Measurements from ENCODE around the gene NR3C2. TPM values are rescaled to one million over a fixed set of nuclear protein-coding genes. Genes with fewer than 3 reads are reported as not detected.

Gene NR3C2
- total RNA-seq, 1 donor from 2014 or later = 0.79 TPM

DNA sequence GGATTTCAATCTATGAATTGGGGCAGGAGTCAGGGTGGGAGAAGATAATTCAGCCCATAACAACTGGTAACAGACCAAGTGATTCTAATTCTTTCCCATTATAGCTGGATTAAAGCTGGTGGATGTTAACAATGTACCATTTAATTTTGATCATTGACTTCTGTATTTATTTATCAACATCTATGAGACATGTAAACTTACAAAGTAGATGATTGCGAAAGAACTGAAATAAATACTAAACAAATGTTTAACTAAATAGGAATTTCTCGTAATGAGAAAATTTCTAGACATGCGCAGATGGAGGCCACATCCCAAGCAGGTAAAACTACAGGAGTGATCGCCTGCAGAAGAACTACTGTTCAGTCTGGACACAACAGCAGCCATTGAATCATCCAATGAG lies 107.1 kb downstream of the NR3C2 start:
- Histone ChIP-seq H3K36me3 (ENCODE audit: control insufficient read depth, insufficient read depth, low read length) (no peaks in the 10 kb centered on the region), H3K4me3 (ENCODE audit: low read depth, low read length) (no peak overlapping the region), H3K27me3 (ENCODE audit: control insufficient read depth, insufficient read depth, low read length) (no peaks in the 10 kb centered on the region)
- DNase-seq (ENCODE audit: low read depth) (no peak), FAIRE-seq (no peak)
- TF ChIP-seq, protein P1, sequence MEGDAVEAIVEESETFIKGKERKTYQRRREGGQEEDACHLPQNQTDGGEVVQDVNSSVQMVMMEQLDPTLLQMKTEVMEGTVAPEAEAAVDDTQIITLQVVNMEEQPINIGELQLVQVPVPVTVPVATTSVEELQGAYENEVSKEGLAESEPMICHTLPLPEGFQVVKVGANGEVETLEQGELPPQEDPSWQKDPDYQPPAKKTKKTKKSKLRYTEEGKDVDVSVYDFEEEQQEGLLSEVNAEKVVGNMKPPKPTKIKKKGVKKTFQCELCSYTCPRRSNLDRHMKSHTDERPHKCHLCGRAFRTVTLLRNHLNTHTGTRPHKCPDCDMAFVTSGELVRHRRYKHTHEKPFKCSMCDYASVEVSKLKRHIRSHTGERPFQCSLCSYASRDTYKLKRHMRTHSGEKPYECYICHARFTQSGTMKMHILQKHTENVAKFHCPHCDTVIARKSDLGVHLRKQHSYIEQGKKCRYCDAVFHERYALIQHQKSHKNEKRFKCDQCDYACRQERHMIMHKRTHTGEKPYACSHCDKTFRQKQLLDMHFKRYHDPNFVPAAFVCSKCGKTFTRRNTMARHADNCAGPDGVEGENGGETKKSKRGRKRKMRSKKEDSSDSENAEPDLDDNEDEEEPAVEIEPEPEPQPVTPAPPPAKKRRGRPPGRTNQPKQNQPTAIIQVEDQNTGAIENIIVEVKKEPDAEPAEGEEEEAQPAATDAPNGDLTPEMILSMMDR (IDR thresholded peaks at IDR 0.05; ENCODE audit: insufficient read depth, low read length, severe bottlenecking) = no peak

DNA sequence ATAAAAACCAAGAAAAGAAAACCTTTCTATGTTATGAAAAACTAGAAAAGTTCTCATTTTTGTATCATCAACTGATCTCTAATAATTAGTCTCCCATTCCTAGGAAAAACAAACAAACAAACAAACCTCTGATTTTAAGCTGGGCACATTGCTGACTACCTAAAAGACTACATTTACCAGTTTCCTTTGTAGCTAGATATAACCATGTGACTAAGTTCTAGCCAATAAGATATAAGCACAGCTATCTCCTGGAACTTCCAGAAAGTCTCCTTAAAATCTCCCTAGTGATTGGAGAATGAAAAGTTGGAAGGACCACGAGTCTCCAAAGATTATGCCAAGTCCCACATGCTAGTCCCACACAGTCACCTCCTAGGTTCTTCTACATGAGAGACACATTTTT lies 108.9 kb downstream of the NR3C2 start:
- FAIRE-seq = no peak
- TF ChIP-seq, protein P1 (IDR thresholded peaks at IDR 0.05; ENCODE audit: insufficient read depth, low read length, severe bottlenecking) = no peak
- H3K27me3 ChIP-seq (ENCODE audit: control insufficient read depth, insufficient read depth, low read length) = no peaks in the 10 kb centered on the region
- H3K4me3 ChIP-seq (ENCODE audit: low read depth, low read length) = no peak overlapping the region
- H3K36me3 ChIP-seq (ENCODE audit: control insufficient read depth, insufficient read depth, low read length) = no peaks in the 10 kb centered on the region
- no peak for DNase-seq (ENCODE audit: low read depth)

DNA sequence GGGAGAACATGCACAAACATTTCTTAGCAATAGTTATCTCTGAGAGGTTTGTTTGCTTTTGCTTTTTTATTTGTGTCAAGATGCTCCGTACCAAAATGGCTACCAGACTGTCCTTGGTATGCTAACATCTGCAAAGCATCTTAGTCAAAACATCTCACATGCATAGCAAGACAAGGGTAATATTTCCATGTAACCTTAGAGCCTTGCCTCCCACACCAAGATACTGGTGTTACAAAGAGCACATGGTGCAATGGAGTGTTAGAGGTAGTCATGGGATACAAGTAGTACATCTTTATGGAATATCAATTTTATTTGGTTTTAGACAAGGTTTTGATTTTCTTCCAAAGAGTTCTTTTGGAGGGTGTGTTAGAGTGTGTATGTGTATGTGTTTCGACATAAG lies 109.7 kb downstream of the NR3C2 start:
- no peak for FAIRE-seq
- H3K27me3 ChIP-seq (ENCODE audit: control insufficient read depth, insufficient read depth, low read length) = no peaks in the 10 kb centered on the region
- H3K36me3 ChIP-seq (ENCODE audit: control insufficient read depth, insufficient read depth, low read length) = no peaks in the 10 kb centered on the region
- no peak overlapping the region for H3K4me3 ChIP-seq (ENCODE audit: low read depth, low read length)
- TF ChIP-seq, protein P1 (IDR thresholded peaks at IDR 0.05; ENCODE audit: insufficient read depth, low read length, severe bottlenecking) = no peak
- DNase-seq (ENCODE audit: low read depth) = no peak

DNA sequence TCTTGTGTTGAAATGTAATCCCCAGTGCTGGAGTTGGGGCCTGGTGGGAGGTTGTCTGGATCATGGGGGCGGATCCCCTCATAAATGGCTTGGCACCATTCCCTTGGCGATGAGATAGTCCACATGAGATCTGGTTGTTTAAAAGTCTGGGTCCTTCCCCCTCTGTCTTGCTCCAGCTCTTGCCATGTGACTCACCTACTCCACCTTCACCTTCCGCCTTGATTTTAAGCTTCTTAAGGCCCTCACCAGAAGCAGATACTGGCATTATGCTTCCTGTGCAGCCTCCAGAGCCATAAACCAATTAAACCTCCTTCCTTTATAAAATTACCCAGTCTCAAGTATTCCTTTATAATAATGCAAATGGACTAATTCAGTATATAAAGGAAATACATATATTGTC lies 111.5 kb downstream of the NR3C2 start:
- no peak for DNase-seq (ENCODE audit: low read depth)
- Histone ChIP-seq H3K27me3 (ENCODE audit: control insufficient read depth, insufficient read depth, low read length) (no peaks in the 10 kb centered on the region), H3K36me3 (ENCODE audit: control insufficient read depth, insufficient read depth, low read length) (no peaks in the 10 kb centered on the region), H3K4me3 (ENCODE audit: low read depth, low read length) (no peak overlapping the region)
- no peak for FAIRE-seq
- TF ChIP-seq, protein P1 (IDR thresholded peaks at IDR 0.05; ENCODE audit: insufficient read depth, low read length, severe bottlenecking) = no peak

DNA sequence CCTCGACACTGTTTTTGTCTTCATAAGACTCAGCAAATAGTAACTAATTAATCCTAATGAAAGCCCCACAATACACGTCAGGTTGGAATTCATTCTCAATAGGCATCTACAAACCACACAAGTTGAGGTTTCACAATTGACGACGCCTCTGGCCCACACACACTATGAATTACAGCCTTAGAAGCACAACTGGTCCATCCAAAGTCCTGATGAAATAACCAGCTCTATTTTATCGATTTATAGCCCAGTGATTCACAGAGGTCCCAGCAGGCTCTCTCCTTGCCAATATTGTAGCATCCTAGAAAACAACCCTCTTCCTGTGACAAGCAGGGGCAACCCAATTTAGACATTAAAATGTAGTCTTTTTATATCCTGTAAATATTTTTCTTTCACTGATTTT lies 112.1 kb downstream of the NR3C2 start:
- H3K4me3 ChIP-seq (ENCODE audit: low read depth, low read length) = no peak overlapping the region
- no peak for FAIRE-seq
- H3K27me3 ChIP-seq (ENCODE audit: control insufficient read depth, insufficient read depth, low read length) = no peaks in the 10 kb centered on the region
- DNase-seq (ENCODE audit: low read depth) = no peak
- TF ChIP-seq, protein P1 (IDR thresholded peaks at IDR 0.05; ENCODE audit: insufficient read depth, low read length, severe bottlenecking) = no peak
- H3K36me3 ChIP-seq (ENCODE audit: control insufficient read depth, insufficient read depth, low read length) = no peaks in the 10 kb centered on the region

DNA sequence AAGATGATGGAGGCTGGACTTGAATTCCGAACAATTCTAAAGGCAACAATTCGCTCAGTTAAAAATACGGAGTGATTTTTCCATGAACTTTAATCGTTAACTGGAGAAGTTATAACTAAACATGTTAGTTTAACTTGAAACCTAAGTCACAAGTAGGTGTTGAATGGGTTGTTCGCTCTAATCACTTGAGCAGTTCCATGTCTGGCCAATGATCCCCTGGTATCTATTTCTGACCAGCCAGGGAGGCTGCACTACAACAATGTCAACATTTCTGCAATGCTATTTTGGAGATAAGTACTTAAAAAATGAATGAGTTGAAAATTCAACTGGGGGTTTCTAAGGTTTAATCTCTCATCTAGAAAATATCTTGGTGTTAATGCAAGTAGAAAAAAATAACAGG lies 112.5 kb downstream of the NR3C2 start:
- Histone ChIP-seq H3K27me3 (ENCODE audit: control insufficient read depth, insufficient read depth, low read length) (no peaks in the 10 kb centered on the region), H3K4me3 (ENCODE audit: low read depth, low read length) (no peak overlapping the region), H3K36me3 (ENCODE audit: control insufficient read depth, insufficient read depth, low read length) (no peaks in the 10 kb centered on the region)
- no peak for DNase-seq (ENCODE audit: low read depth)
- FAIRE-seq = no peak
- TF ChIP-seq, protein P1 (IDR thresholded peaks at IDR 0.05; ENCODE audit: insufficient read depth, low read length, severe bottlenecking) = no peak
